ENCODE data around the gene KRT76. TPM values are rescaled to one million over a fixed set of nuclear protein-coding genes. Genes with fewer than 3 reads are reported as not detected.
"Not testable (repeated sequence)": the region's sequence is repeated elsewhere in the genome, so short reads cannot be mapped to it uniquely, and the experiment has no call there.

The KRT76 gene
- total RNA-seq, 2 donors from 2014 or later = not detected

DNA sequence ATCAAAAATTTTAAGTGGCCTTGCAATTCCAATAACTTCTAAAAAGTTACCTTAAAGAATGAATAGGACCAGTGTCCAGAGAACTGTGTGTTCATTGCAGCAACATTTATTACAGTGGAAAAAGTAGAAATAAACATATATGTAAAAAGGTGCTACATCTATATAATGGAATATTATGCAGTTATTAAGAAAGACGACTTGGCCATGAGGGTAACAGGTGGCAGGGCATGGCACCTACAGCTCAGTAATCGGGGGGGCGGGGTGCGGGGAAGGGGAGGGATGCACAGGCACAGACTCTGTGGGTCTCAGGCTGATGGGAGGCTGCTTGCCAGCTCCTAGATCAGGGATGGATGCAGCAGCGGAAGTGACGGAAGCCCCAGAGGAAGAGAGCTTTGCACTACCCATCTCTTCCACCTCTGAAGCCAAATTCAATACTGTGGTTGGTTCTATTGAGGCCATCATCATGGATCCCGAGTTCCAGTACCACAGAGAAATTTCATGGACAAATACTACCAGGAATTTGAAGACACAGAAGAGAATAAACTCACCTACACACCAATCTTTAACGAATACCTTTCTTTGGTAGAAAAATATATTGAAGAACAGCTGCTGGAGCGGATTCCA is 14.0 kb downstream of the KRT76 start:
- intact Hi-C loops (cut with DNase I) = no loop called here
- Histone ChIP-seq H3K4me1 (no peaks in the 10 kb centered on the region), H3K36me3 (no peaks in the 10 kb centered on the region), H3K27me3 (no peaks in the 10 kb centered on the region), H3K9me3 (no peaks in the 10 kb centered on the region), H3K9ac (ENCODE audit: low read depth in 2 of 2, low read length in 2 of 2) (no peak overlapping the region), H3K27ac (no peak overlapping the region), H3K4me3 (no peak overlapping the region)
- TF ChIP-seq CTCF (IDR thresholded peaks at IDR 0.05) = no peak
- DNase-seq = no peak

DNA sequence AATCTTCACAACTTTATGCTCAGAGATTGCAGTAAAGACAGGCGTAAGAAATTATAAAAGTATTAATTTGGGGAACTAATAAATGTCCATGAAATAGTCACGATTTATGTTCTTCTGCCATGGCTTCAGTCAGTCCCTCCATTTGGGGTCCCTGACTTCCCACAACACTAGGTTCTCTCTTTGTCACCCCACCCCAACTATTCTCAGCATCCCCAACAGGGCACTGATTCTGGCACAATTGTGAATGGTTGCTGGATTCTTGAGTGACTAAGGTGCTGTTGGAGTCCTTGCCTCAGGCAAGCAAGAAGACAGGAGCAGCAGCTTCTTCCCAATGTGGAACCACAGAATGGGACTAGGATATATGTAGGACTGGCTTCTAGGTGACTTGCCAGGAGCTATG is 15.3 kb downstream of the KRT76 start:
- no peaks in the 10 kb centered on the region for H3K27me3 ChIP-seq
- no peaks in the 10 kb centered on the region for H3K4me1 ChIP-seq
- no peak overlapping the region for H3K4me3 ChIP-seq
- H3K9me3 ChIP-seq = no peaks in the 10 kb centered on the region
- H3K27ac ChIP-seq = no peak overlapping the region
- H3K9ac ChIP-seq (ENCODE audit: low read depth in 2 of 2, low read length in 2 of 2) = no peak overlapping the region
- intact Hi-C loops (cut with DNase I) = no loop called here
- H3K36me3 ChIP-seq = no peaks in the 10 kb centered on the region
- TF ChIP-seq CTCF (IDR thresholded peaks at IDR 0.05) = no peak
- no peak for DNase-seq

DNA sequence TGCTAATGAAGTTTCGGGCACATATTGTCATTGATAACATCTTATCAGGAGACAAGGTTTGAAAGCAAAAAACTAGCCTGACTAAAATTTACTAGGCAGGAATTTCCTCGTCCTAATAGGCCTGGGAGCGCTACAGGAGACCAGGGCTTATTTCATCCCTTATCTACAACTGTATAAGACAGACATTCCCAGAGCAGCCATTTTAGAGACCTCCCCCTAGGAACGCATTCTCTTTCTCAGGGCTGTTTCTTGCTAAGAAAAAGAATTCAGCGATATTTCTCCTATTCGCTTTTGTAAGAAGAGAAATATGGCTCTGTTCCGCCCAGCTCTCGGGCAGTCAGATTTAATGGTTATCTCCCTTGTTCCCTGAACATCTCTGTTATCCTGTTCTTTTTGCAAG is 15.9 kb downstream of the KRT76 start:
- H3K27ac ChIP-seq; intact Hi-C loops (cut with DNase I); H3K9me3 ChIP-seq: not testable (repeated sequence)

DNA sequence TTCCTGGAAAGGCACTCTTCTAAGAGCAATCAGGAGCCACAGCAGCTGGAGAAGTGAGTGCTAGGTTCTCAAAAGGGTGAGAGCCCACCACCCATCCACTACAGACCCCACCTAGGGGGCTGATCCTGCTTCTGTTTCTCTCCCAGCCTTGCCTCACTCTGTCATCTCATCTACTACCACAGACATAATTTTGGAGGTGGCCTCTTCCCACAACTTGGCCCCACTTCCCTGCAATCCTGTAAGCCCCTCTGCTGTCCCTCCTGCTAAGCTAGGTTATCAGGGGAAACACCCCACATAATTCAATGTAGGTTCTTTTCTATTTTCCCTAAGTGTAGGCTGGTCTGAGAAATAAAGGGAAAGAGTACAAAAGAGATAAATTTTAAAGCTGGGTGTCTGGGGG is 16.5 kb downstream of the KRT76 start:
- no peaks in the 10 kb centered on the region for H3K4me1 ChIP-seq
- intact Hi-C loops (cut with DNase I) = no loop called here
- H3K27ac ChIP-seq = no peak overlapping the region
- no peaks in the 10 kb centered on the region for H3K9me3 ChIP-seq
- no peaks in the 10 kb centered on the region for H3K27me3 ChIP-seq
- H3K36me3 ChIP-seq = no peaks in the 10 kb centered on the region
- no peak for DNase-seq
- no peak overlapping the region for H3K4me3 ChIP-seq
- H3K9ac ChIP-seq (ENCODE audit: low read depth in 2 of 2, low read length in 2 of 2) = no peak overlapping the region
- no peak for TF ChIP-seq CTCF (IDR thresholded peaks at IDR 0.05)

More for the DNA sequence above, 15.9 kb downstream of the KRT76 start:
- not testable (repeated sequence) for H3K9ac ChIP-seq (ENCODE audit: low read depth in 2 of 2, low read length in 2 of 2); H3K36me3 ChIP-seq; H3K4me1 ChIP-seq; H3K27me3 ChIP-seq; H3K4me3 ChIP-seq; DNase-seq

DNA sequence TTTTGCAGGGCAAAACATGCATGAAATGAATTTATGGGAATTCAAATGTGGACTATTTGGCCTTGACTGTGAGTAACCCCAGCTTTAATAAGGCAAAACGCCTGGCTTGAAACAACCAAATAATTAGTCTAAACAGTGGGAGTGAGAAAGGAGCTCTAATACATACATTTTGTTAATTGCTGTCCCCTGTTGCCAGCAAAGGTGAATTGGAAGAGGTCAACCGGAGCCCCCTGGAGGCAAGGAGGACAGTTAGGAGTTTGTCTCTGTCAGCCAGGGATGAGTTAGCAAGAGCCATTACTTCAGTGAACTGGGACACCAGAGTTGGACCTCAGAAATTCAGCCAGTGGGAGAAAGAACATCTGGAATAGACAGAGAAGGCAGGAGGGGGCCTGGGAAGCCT is 17.4 kb downstream of the KRT76 start:
- Histone ChIP-seq H3K36me3 (no peaks in the 10 kb centered on the region), H3K27me3 (no peaks in the 10 kb centered on the region), H3K4me1 (no peaks in the 10 kb centered on the region), H3K27ac (no peak overlapping the region), H3K9me3 (no peaks in the 10 kb centered on the region), H3K4me3 (no peak overlapping the region), H3K9ac (ENCODE audit: low read depth in 2 of 2, low read length in 2 of 2) (no peak overlapping the region)
- intact Hi-C loops (cut with DNase I) = no loop called here
- DNase-seq = no peak
- no peak for TF ChIP-seq CTCF (IDR thresholded peaks at IDR 0.05)

DNA sequence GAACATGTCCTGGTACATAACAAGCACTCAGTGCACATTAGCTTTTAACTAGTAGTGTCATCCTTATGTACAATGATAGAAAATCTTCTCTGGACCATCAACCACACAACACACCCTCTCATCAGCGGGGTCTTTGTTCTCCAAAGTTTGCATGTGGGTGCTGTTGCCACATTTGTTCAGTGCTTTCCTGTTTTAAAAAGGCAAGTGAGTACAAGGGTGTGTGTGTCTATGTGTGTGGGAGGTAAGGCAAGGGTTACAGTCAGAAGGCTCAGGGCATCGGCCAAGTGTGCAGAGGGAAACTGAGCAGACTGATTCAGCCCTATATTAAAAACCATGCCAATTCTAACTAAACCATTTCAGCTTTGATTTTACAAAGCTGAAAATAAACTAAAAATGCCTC is 17.9 kb downstream of the KRT76 start:
- Histone ChIP-seq H3K27me3 (no peaks in the 10 kb centered on the region), H3K27ac (no peak overlapping the region), H3K4me1 (no peaks in the 10 kb centered on the region), H3K36me3 (no peaks in the 10 kb centered on the region), H3K4me3 (no peak overlapping the region), H3K9ac (ENCODE audit: low read depth in 2 of 2, low read length in 2 of 2) (no peak overlapping the region), H3K9me3 (no peaks in the 10 kb centered on the region)
- intact Hi-C loops (cut with DNase I) = no loop called here
- no peak for TF ChIP-seq CTCF (IDR thresholded peaks at IDR 0.05)
- no peak for DNase-seq
